Measurements from ENCODE around the gene UBR7.

The UBR7 gene

GRCh38 chr14:93239869-93240677, 33.0 kb downstream of the UBR7 start:
- Histone ChIP-seq H3K4me1 (ENCODE audit: insufficient read depth, low read length, poor library complexity, severe bottlenecking) (no peaks in the 10 kb centered on the region), H3K79me2 (ENCODE audit: insufficient read depth, low read length) (no peaks in the 10 kb centered on the region), H3K9me3 (ENCODE audit: insufficient read depth, low read depth, low read length) (no peaks in the 10 kb centered on the region), H3K4me2 (ENCODE audit: low read depth, low read length, poor library complexity, severe bottlenecking) (no peak overlapping the region), H3K36me3 (ENCODE audit: insufficient read depth, low read length) (peaks cover 48% of the 10 kb centered on the region; the same call in 1 of the 2 replicates), H4K20me1 (ENCODE audit: insufficient read depth, low read length, poor library complexity, severe bottlenecking) (no peaks in the 10 kb centered on the region), H3K9ac (ENCODE audit: low read depth, low read length, poor library complexity, severe bottlenecking) (no peak overlapping the region), H3K9me2 (replicated peaks; ENCODE audit: low read depth, low read length) (no peaks in the 10 kb centered on the region), H3K27me3 (ENCODE audit: insufficient read depth, low read length, poor library complexity, severe bottlenecking) (no peaks in the 10 kb centered on the region), H3F3A (ENCODE audit: low read depth) (no peaks in the 10 kb centered on the region), H3K4me3 (ENCODE audit: low read length, poor library complexity, severe bottlenecking) (no peak overlapping the region), H2AFZ (ENCODE audit: low read length) (no peak overlapping the region)
- TF ChIP-seq EZH2phosphoT487 (IDR thresholded peaks at IDR 0.05; ENCODE audit: borderline replicate concordance) (no peak), CTCF (conservative IDR thresholded peaks at IDR 0.05; ENCODE audit: low read length) (no peak)

DNA sequence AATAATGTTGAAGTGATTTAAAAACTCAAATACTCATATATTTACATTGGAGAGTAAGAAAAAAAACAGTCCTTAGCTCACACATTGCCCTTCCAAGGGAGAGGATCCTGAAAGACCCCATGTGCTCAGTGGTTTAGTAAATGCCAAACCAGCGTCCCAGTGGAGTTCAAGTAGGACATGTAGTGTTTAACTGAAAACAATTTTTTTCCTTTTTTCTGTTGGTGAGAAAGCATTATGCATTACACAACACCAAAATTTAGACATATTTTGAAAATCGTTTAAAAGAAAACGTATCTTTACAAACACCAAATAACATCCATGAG, 33.6 kb downstream of the UBR7 start:
- Histone ChIP-seq H3K4me1 (ENCODE audit: insufficient read depth, low read length, poor library complexity, severe bottlenecking) (no peaks in the 10 kb centered on the region), H3K36me3 (ENCODE audit: insufficient read depth, low read length) (peaks cover 54% of the 10 kb centered on the region; the same call in 1 of the 2 replicates), H3K9ac (ENCODE audit: low read depth, low read length, poor library complexity, severe bottlenecking) (no peak overlapping the region), H3K79me2 (ENCODE audit: insufficient read depth, low read length) (no peaks in the 10 kb centered on the region), H3K9me3 (ENCODE audit: insufficient read depth, low read depth, low read length) (no peaks in the 10 kb centered on the region), H3K9me2 (replicated peaks; ENCODE audit: low read depth, low read length) (no peaks in the 10 kb centered on the region), H2AFZ (ENCODE audit: low read length) (no peak overlapping the region), H4K20me1 (ENCODE audit: insufficient read depth, low read length, poor library complexity, severe bottlenecking) (no peaks in the 10 kb centered on the region), H3F3A (ENCODE audit: low read depth) (no peaks in the 10 kb centered on the region), H3K27me3 (ENCODE audit: insufficient read depth, low read length, poor library complexity, severe bottlenecking) (no peaks in the 10 kb centered on the region), H3K4me3 (ENCODE audit: low read length, poor library complexity, severe bottlenecking) (no peak overlapping the region), H3K4me2 (ENCODE audit: low read depth, low read length, poor library complexity, severe bottlenecking) (no peak overlapping the region)
- no peak for TF ChIP-seq EZH2phosphoT487 (IDR thresholded peaks at IDR 0.05; ENCODE audit: borderline replicate concordance)
- no peak for TF ChIP-seq CTCF (conservative IDR thresholded peaks at IDR 0.05; ENCODE audit: low read length)

DNA sequence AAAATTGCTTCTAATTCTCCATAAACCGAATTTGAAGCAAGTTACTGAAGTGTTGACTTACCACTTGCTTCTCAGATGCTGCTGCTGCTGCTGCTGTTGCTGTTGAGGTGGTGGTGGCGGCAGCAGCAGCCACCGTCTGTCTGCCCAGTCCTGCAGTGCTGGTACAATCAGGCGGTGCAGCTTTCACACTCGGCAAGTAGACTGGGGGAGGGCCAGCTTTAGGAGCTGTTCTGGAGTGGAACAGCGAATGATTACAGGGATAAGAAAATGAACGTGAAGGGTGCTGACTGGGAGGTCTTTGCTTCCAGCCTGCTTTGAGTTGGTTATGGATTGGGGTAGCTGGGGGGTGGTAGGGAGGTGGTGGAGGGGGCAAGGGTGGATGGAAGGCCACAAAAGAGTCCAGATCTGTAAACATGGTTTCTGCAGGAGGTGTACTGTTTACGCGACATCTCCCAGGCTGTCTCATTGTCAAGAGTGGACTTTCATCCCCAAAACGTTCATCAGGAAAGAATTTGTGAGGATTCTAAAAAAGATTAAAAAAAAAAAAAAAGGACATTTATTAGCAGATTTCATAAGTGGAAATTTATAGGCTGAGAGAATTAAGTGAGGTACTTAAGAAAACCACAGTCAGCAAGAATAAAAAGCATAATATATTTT, 38.8 kb downstream of the UBR7 start:
- Histone ChIP-seq H3F3A (ENCODE audit: low read depth) (no peaks in the 10 kb centered on the region), H3K79me2 (ENCODE audit: insufficient read depth, low read length) (no peaks in the 10 kb centered on the region), H3K4me3 (ENCODE audit: low read length, poor library complexity, severe bottlenecking) (no peak overlapping the region), H3K4me2 (ENCODE audit: low read depth, low read length, poor library complexity, severe bottlenecking) (no peak overlapping the region), H3K9ac (ENCODE audit: low read depth, low read length, poor library complexity, severe bottlenecking) (no peak overlapping the region), H4K20me1 (ENCODE audit: insufficient read depth, low read length, poor library complexity, severe bottlenecking) (no peaks in the 10 kb centered on the region), H3K27me3 (ENCODE audit: insufficient read depth, low read length, poor library complexity, severe bottlenecking) (no peaks in the 10 kb centered on the region), H2AFZ (ENCODE audit: low read length) (no peak overlapping the region), H3K4me1 (ENCODE audit: insufficient read depth, low read length, poor library complexity, severe bottlenecking) (no peaks in the 10 kb centered on the region), H3K9me2 (replicated peaks; ENCODE audit: low read depth, low read length) (no peaks in the 10 kb centered on the region), H3K9me3 (ENCODE audit: insufficient read depth, low read depth, low read length) (no peaks in the 10 kb centered on the region), H3K36me3 (ENCODE audit: insufficient read depth, low read length) (peaks cover 91% of the 10 kb centered on the region)
- TF ChIP-seq CTCF (conservative IDR thresholded peaks at IDR 0.05; ENCODE audit: low read length), result no peak
- TF ChIP-seq EZH2phosphoT487 (IDR thresholded peaks at IDR 0.05; ENCODE audit: borderline replicate concordance), result no peak
